CD14-positive monocyte (primary cell): Measurements from ENCODE around the gene RHOU. TPM values are rescaled to one million over a fixed set of nuclear protein-coding genes. Genes with fewer than 3 reads are reported as not detected.

Experiments
- DNase-seq, 3 donors: peaks; one replicate each; pipeline ENCODE4 v3.0.0-alpha.2; 2011 to 2022
- H2AFZ ChIP-seq: 2 replicates; pipeline ENCODE4 v1.6.0; 2012; ENCODE audit warnings: mild to moderate bottlenecking, low read depth, low read length, inconsistent platforms; ENCODE audit not compliant: insufficient read depth, poor library complexity, severe bottlenecking
- H3K27ac ChIP-seq, 2 donors: 1 replicate in 1 of 2; 2 replicates in 1 of 2; pipeline ENCODE4 v1.5.1; 2012 to 2013; ENCODE audit warnings: low read length in 2 of 2, control low read depth in 1 of 2, inconsistent platforms in 1 of 2, low read depth in 1 of 2, mild to moderate bottlenecking in 1 of 2
- H3K27me3 ChIP-seq, 2 donors: one replicate each; pipeline versions ENCODE4 v1.6.0 to v1.6.1; 2011 to 2013; ENCODE audit warnings: low read length in 2 of 2; ENCODE audit not compliant: control insufficient read depth in 2 of 2, insufficient read depth in 2 of 2
- H3K36me3 ChIP-seq, 2 donors: replicated peaks in 1 of 2; 1 replicate in 1 of 2; 2 replicates in 1 of 2; pipeline versions ENCODE4 v1.5.1 to v1.6.1; 2012 to 2013; ENCODE audit warnings: low read length in 2 of 2, control low read depth in 1 of 2, inconsistent platforms in 1 of 2, mild to moderate bottlenecking in 1 of 2; ENCODE audit not compliant: insufficient read depth in 2 of 2, control insufficient read depth in 1 of 2
- H3K4me1 ChIP-seq, 2 donors: 1 replicate in 1 of 2; 2 replicates in 1 of 2; pipeline versions ENCODE4 v1.5.1 to v1.6.1; 2012 to 2013; ENCODE audit warnings: low read length in 2 of 2, control low read depth in 1 of 2, inconsistent platforms in 1 of 2, mild to moderate bottlenecking in 1 of 2, moderate library complexity in 1 of 2; ENCODE audit not compliant: insufficient read depth in 2 of 2, control insufficient read depth in 1 of 2
- H3K4me2 ChIP-seq: replicated peaks from 2 replicates; pipeline ENCODE3; 2012; ENCODE audit warnings: low read length, moderate library complexity, mild to moderate bottlenecking; ENCODE audit not compliant: poor library complexity, severe bottlenecking; ENCODE audit errors: extremely low read depth
- H3K4me3 ChIP-seq, 3 experiments: fragments of 200-600 bp in 1 of 3; sonication (generic) in 1 of 3; replicated peaks in 1 of 3; 1 replicate in 2 of 3; 2 replicates in 1 of 3; pipeline ENCODE4 v1.5.1; 2011 to 2013; ENCODE audit warnings: low read length in 3 of 3, mild to moderate bottlenecking in 3 of 3, control low read depth in 2 of 3, low read depth in 2 of 3, inconsistent platforms in 1 of 3, moderate library complexity in 1 of 3
- H3K79me2 ChIP-seq: 2 replicates; pipeline ENCODE4 v1.6.0; 2012; ENCODE audit warnings: mild to moderate bottlenecking, control low read depth, inconsistent platforms, low read length, moderate library complexity; ENCODE audit not compliant: insufficient read depth
- H3K9ac ChIP-seq: 2 replicates; pipeline ENCODE4 v1.6.0; 2017; ENCODE audit warnings: low read length, mild to moderate bottlenecking; ENCODE audit not compliant: insufficient read depth, poor library complexity, severe bottlenecking
- H3K9me3 ChIP-seq, 2 donors: replicated peaks in 1 of 2; 1 replicate in 1 of 2; 2 replicates in 1 of 2; pipeline versions ENCODE4 v1.5.1 to v1.6.1; 2012 to 2013; ENCODE audit warnings: low read length in 2 of 2, control low read depth in 1 of 2; ENCODE audit not compliant: control insufficient read depth in 1 of 2, insufficient read depth in 1 of 2
- H4K20me1 ChIP-seq: 2 replicates; pipeline ENCODE4 v1.6.0; 2012; ENCODE audit warnings: mild to moderate bottlenecking, low read length, control low read depth, moderate library complexity; ENCODE audit not compliant: insufficient read depth
- H3K27ac Mint-ChIP-seq, 7 donors: one replicate each; pipeline ENCODE4 v1.8.0; 2020; ENCODE audit warnings: mild to moderate bottlenecking in 7 of 7, mixed read lengths in 7 of 7, moderate library complexity in 6 of 7, inconsistent platforms in 2 of 7
- H3K27me3 Mint-ChIP-seq, 3 donors: one replicate each; pipeline ENCODE4 v1.8.0; 2021 to 2022; ENCODE audit warnings: low read depth in 3 of 3, mild to moderate bottlenecking in 3 of 3, mixed read lengths in 3 of 3, moderate library complexity in 3 of 3, inconsistent platforms in 1 of 3
- H3K36me3 Mint-ChIP-seq, 2 donors: one replicate each; pipeline ENCODE4 v1.8.0; 2020; ENCODE audit warnings: mixed read lengths in 2 of 2, inconsistent platforms in 1 of 2, mild to moderate bottlenecking in 1 of 2
- H3K4me1 Mint-ChIP-seq: one replicate; pipeline ENCODE4 v1.8.0; 2020; ENCODE audit warnings: mild to moderate bottlenecking, mixed read lengths
- H3K4me3 Mint-ChIP-seq, 2 donors: one replicate each; pipeline ENCODE4 v1.8.0; 2020; ENCODE audit warnings: mild to moderate bottlenecking in 2 of 2, mixed read lengths in 2 of 2, moderate library complexity in 1 of 2
- H3K9me3 Mint-ChIP-seq, 7 donors: one replicate each; pipeline ENCODE4 v1.8.0; 2020 to 2022; ENCODE audit warnings: mixed read lengths in 7 of 7, mild to moderate bottlenecking in 6 of 7, moderate library complexity in 6 of 7, inconsistent platforms in 2 of 7
- WGBS: methylation state at CpG from one replicate; pipeline ENCODE4 v1.1.5; 2013; ENCODE audit warnings: missing lambda C conversion rate; ENCODE audit not compliant: insufficient coverage; 5-methylcytosine and 5-hydroxymethylcytosine counted together
- intact Hi-C, 2 donors: fragments of 100-400 bp; cut with micrococcal nuclease; formaldehyde crosslinking; loops; one replicate each; pipeline versions ENCODE4 v1.15.0 to v1.15.1; 2023
- polyA plus RNA-seq, 3 donors: library from polyadenylated mRNA; depleted of rRNA in 1 of 3; unstranded in 2 of 3; stranded (reverse) in 1 of 3; fragments of 300-500 nt in 2 of 3; fragments of >200 nt in 1 of 3; fragmentation: Illumina TruSeq in 2 of 3; gene quantifications; 1 replicate in 2 of 3; 2 replicates in 1 of 3; pipeline ENCODE4 v1.2.3, GENCODE V29; 2012 to 2021
- TF ChIP-seq, protein P1 (sequence below): fragments of 200-600 bp; IDR thresholded peaks from one replicate; pipeline ENCODE4 v1.8.0; 2022; ENCODE audit warnings: antibody characterized with exemption, mild to moderate bottlenecking

The RHOU gene
- polyA plus RNA-seq, 3 donors, result 4.1 to 11.6 (median 4.8) TPM

DNA sequence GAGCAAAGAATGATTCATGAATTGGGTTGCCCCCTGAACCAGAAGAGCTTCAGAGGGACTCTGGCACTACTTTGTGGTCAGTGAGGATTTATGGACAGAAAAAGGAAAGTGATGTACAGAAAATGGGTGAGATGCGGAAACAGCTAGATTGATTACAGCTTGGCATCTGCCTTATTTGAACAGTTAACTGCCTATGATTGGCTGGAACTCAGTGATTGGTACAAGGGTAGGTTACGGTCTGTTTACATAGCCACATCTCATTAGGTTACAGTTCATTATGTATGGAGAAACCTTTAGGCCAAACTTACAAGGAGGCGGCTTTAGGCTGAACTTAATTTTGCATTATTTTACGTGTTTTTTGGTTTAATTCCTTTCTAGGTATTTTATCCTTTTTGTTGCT lies 29.0 kb upstream of the RHOU start:
- Histone ChIP-seq H4K20me1 (no peaks in the 10 kb centered on the region), H3K27ac (no peak overlapping the region), H3K79me2 (no peaks in the 10 kb centered on the region), H3K4me2 (no peak overlapping the region), H3K9me3 (peaks cover 0 to 3% of the 10 kb centered on the region in 2 donors), H3K4me3 (no peak overlapping the region), H3K9ac (no peak overlapping the region), H3K36me3 (no peaks in the 10 kb centered on the region), H3K4me1 (no peaks in the 10 kb centered on the region), H2AFZ (no peak overlapping the region), H3K27me3 (no peaks in the 10 kb centered on the region)
- WGBS, result 100% methylated on average over 1 of the region's 4 CpGs
- Mint-ChIP-seq H3K4me1 (no peaks in the 10 kb centered on the region), H3K36me3 (no peaks in the 10 kb centered on the region), H3K4me3 (no peak overlapping the region), H3K9me3 (peaks cover 1 to 7% (median 3%) of the 10 kb centered on the region in 7 donors), H3K27me3 (peaks cover 3 to 6% (median 4%) of the 10 kb centered on the region in 3 donors), H3K27ac (no peak overlapping the region)
- TF ChIP-seq, protein P1, sequence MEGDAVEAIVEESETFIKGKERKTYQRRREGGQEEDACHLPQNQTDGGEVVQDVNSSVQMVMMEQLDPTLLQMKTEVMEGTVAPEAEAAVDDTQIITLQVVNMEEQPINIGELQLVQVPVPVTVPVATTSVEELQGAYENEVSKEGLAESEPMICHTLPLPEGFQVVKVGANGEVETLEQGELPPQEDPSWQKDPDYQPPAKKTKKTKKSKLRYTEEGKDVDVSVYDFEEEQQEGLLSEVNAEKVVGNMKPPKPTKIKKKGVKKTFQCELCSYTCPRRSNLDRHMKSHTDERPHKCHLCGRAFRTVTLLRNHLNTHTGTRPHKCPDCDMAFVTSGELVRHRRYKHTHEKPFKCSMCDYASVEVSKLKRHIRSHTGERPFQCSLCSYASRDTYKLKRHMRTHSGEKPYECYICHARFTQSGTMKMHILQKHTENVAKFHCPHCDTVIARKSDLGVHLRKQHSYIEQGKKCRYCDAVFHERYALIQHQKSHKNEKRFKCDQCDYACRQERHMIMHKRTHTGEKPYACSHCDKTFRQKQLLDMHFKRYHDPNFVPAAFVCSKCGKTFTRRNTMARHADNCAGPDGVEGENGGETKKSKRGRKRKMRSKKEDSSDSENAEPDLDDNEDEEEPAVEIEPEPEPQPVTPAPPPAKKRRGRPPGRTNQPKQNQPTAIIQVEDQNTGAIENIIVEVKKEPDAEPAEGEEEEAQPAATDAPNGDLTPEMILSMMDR, result no peak
- DNase-seq, result no peak
- intact Hi-C loops, result no loop called here

DNA sequence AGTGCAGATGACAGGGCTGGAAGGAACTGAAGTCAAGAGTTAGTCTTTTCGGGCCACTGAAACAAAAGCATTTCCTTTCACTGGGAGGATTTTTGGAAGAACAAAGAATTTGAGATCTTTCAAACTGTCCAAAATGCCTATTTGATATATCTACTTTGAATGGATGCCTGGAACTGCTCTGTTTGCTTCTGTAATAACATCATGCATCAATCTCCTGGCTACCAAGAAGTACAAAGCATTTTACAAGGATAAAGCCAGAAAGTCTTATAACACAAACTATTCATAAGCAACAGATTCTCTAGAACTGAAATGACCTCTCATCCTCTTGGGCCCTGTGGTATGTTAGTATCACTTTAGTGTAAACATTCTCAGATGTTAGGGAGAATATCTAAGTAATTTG lies 18.2 kb upstream of the RHOU start:
- intact Hi-C loops, result no loop called here
- no peak overlapping the region for H3K27ac Mint-ChIP-seq
- TF ChIP-seq, protein P1, result no peak
- H3K27me3 Mint-ChIP-seq, result peaks cover 0 to 6% (median 4%) of the 10 kb centered on the region in 3 donors
- no peak overlapping the region for H3K4me3 Mint-ChIP-seq
- Histone ChIP-seq H3K79me2 (no peaks in the 10 kb centered on the region), H3K27ac (no peak overlapping the region), H3K4me3 (no peak overlapping the region), H3K27me3 (no peaks in the 10 kb centered on the region), H4K20me1 (no peaks in the 10 kb centered on the region), H3K4me1 (no peaks in the 10 kb centered on the region), H2AFZ (no peak overlapping the region), H3K9ac (no peak overlapping the region), H3K9me3 (no peaks in the 10 kb centered on the region), H3K4me2 (no peak overlapping the region), H3K36me3 (no peaks in the 10 kb centered on the region)
- WGBS, result no CpG with 5 or more reads among the region's 1 CpG
- H3K36me3 Mint-ChIP-seq, result no peaks in the 10 kb centered on the region
- H3K4me1 Mint-ChIP-seq, result no peaks in the 10 kb centered on the region
- H3K9me3 Mint-ChIP-seq, result peaks cover 0 to 5% (median 1%) of the 10 kb centered on the region in 7 donors
- DNase-seq, result no peak
